Adrenal gland (tissue), 12 donors: ENCODE measurements around the gene ZBTB49. TPM values are rescaled to one million over a fixed set of nuclear protein-coding genes. Genes with fewer than 3 reads are reported as not detected.

Experiments
- DNase-seq, 7 donors: peaks; one replicate each; pipeline ENCODE4 v3.0.0-alpha.2; 2019 to 2020
- H3K27ac ChIP-seq, 5 donors: fragments of 200-600 bp; sonication (generic) in 4 of 5; 1 replicate in 3 of 5; 2 replicates in 2 of 5; pipeline versions ENCODE4 v1.5.1 to v1.8.0; 2016 to 2020; ENCODE audit warnings: mild to moderate bottlenecking in 1 of 5
- H3K27me3 ChIP-seq: fragments of 200-600 bp; 2 replicates; pipeline ENCODE4 v1.8.0; 2021
- H3K36me3 ChIP-seq, 2 donors: fragments of 200-600 bp; replicated peaks in 1 of 2; 1 replicate in 1 of 2; 2 replicates in 1 of 2; pipeline versions ENCODE4 v1.5.1 to v1.8.0; 2018 to 2022
- H3K4me1 ChIP-seq, 2 donors: fragments of 200-600 bp; replicated peaks in 1 of 2; 1 replicate in 1 of 2; 2 replicates in 1 of 2; pipeline versions ENCODE4 v1.5.1 to v1.8.0; 2018 to 2021
- H3K4me3 ChIP-seq, 4 donors: fragments of 200-600 bp; sonication (generic) in 3 of 4; one replicate each; pipeline ENCODE4 v1.5.1; 2016 to 2018
- H3K9me3 ChIP-seq, 3 donors: fragments of 200-600 bp; sonication (generic) in 1 of 3; replicated peaks in 1 of 3; 1 replicate in 2 of 3; 2 replicates in 1 of 3; pipeline versions ENCODE4 v1.5.1 to v1.8.0; 2016 to 2021
- CTCF ChIP-seq, 6 experiments: fragments of 450-650 bp in 4 of 6; fragments of 200-600 bp in 2 of 6; sonication (generic) in 1 of 6; IDR thresholded peaks; 1 replicate in 5 of 6; 2 replicates in 1 of 6; pipeline versions ENCODE4 v1.5.1 to v1.8.0; 2016 to 2021; ENCODE audit warnings: antibody characterized with exemption in 6 of 6, mild to moderate bottlenecking in 2 of 6, moderate library complexity in 1 of 6
- POLR2A ChIP-seq, 2 donors: fragments of 450-650 bp; IDR thresholded peaks; one replicate each; pipeline ENCODE4 v1.6.1; 2017; ENCODE audit warnings: antibody characterized with exemption in 2 of 2, mild to moderate bottlenecking in 2 of 2, moderate library complexity in 1 of 2
- WGBS, 4 donors: extraction: QIAGEN DNeasy Blood & Tissue Kit in 2 of 4; methylation state at CpG; one replicate each; pipeline versions ENCODE4 v1.1.5 to v1.1.7; 2013 to 2017; 5-methylcytosine and 5-hydroxymethylcytosine counted together
- intact Hi-C, 2 donors: fragments of 100-400 bp; cut with DNase I; formaldehyde crosslinking; loops; one replicate each; pipeline versions ENCODE4 v1.14.1 to v1.15.0; 2022 to 2023
- polyA plus RNA-seq, 3 donors: library from polyadenylated mRNA; stranded (reverse); fragments of 200-250 nt in 2 of 3; fragments of 350-450 nt in 1 of 3; fragmentation: Illumina TruSeq in 1 of 3; extraction: RNeasy Lipid Tissue Mini Kit (QIAGEN cat#74804) in 1 of 3; gene quantifications; one replicate each; pipeline ENCODE4 v1.2.3, GENCODE V29; 2013 to 2014
- total RNA-seq, 9 donors: library from RNA; depleted of rRNA in 4 of 9; stranded (reverse); fragments of >200 nt in 4 of 9; fragments of 120-200 nt in 1 of 9; fragmentation: NEBNext Ultra II Directional in 1 of 9; extraction: Animal tissue kit (Norgen Biotek cat#: 25700) in 1 of 9; gene quantifications; one replicate each; pipeline versions ENCODE4 v1.1.0 to v1.2.4, GENCODE V29; 2013 to 2023
- donor health status: healthy with polysubstance abuse.
- donor health status: Bipolar disorder and iron deficiency.
- donor health status: DM: yes; HTN: yes; CAD: no.
- donor health status: DM: no; HTN: no; CAD: no.
- donor health status: DM: no; HTN: no; CAD: no.
- donor health status: DM: yes; HTN: yes; CAD: no.

ZBTB49 gene
- total and polyA plus RNA-seq, 12 donors, result 3.3 to 7.2 (median 4.7) TPM

GRCh38 chr4:4281787-4282186, 8.3 kb upstream of the ZBTB49 start:
- Histone ChIP-seq H3K36me3 (peaks cover 0 to 56% of the 10 kb centered on the region in 2 donors), H3K27ac (no peak overlapping the region), H3K4me1 (peaks cover 0 to 6% of the 10 kb centered on the region in 2 donors), H3K4me3 (no peak overlapping the region), H3K9me3 (no peaks in the 10 kb centered on the region), H3K27me3 (no peaks in the 10 kb centered on the region)
- no peak for TF ChIP-seq POLR2A (IDR thresholded peaks at IDR 0.05)
- no peak for TF ChIP-seq CTCF (IDR thresholded peaks at IDR 0.05)
- WGBS, 4 donors, result 81 to 96% (median 89%) methylated on average over 6 of the region's 6 CpGs
- intact Hi-C loops, result no loop called here
- no peak for DNase-seq

- no peaks in the 10 kb centered on the region for H3K9me3 ChIP-seq
- no peak overlapping the region for H3K27ac ChIP-seq
- H3K36me3 ChIP-seq, result peaks cover 0 to 40% of the 10 kb centered on the region in 2 donors
- H3K4me1 ChIP-seq, result peaks cover 11 to 17% of the 10 kb centered on the region in 2 donors
- 63 to 72% (median 70%) methylated on average over 9 to 11 of the region's 11 CpGs for WGBS, 4 donors
- peak in 2 of 7 donors; percentile 18 to 55 for DNase-seq
- TF ChIP-seq CTCF (IDR thresholded peaks at IDR 0.05) (no peak), POLR2A (IDR thresholded peaks at IDR 0.05) (no peak)
- H3K27me3 ChIP-seq, result no peaks in the 10 kb centered on the region
- no peak overlapping the region for H3K4me3 ChIP-seq
- intact Hi-C loops, result no loop called here
These were observed 5.0 kb upstream of the ZBTB49 start for GRCh38 chr4:4284827-4285618.

GRCh38 chr4:4288098-4288497, 2.0 kb upstream of the ZBTB49 start:
- intact Hi-C loops, result no loop called here
- H3K9me3 ChIP-seq, result no peaks in the 10 kb centered on the region
- TF ChIP-seq POLR2A (IDR thresholded peaks at IDR 0.05) (no peak), CTCF (IDR thresholded peaks at IDR 0.05) (no peak)
- H3K4me3 ChIP-seq, result no peak overlapping the region
- no peak overlapping the region for H3K27ac ChIP-seq
- DNase-seq, result no peak
- H3K27me3 ChIP-seq, result no peaks in the 10 kb centered on the region
- peaks cover 15 to 29% of the 10 kb centered on the region in 2 donors for H3K4me1 ChIP-seq
- peaks cover 0 to 11% of the 10 kb centered on the region in 2 donors for H3K36me3 ChIP-seq

GRCh38 chr4:4289055-4289454, 996 bp upstream of the ZBTB49 start:
- peak overlapping the region in 1 of 4 donors; percentile 67 for H3K4me3 ChIP-seq
- H3K36me3 ChIP-seq, result peaks cover 0 to 9% of the 10 kb centered on the region in 2 donors
- no peak for DNase-seq
- H3K27me3 ChIP-seq, result no peaks in the 10 kb centered on the region
- intact Hi-C loops, result no loop called here
- H3K9me3 ChIP-seq, result no peaks in the 10 kb centered on the region
- H3K27ac ChIP-seq, result no peak overlapping the region
- WGBS, 4 donors, result 19 to 41% (median 29%) methylated on average over 3 of the region's 3 CpGs
- TF ChIP-seq CTCF (IDR thresholded peaks at IDR 0.05), result no peak
- no peak for TF ChIP-seq POLR2A (IDR thresholded peaks at IDR 0.05)
- H3K4me1 ChIP-seq, result peaks cover 15 to 29% of the 10 kb centered on the region in 2 donors
